ENCODE results near the gene UBXN7. TPM values are rescaled to one million over a fixed set of nuclear protein-coding genes. Genes with fewer than 3 reads are reported as not detected.

Gene UBXN7
- total and polyA plus RNA-seq, 2 donors (not counting 3 experiments of a cell fraction or from before 2014, with no cell fraction given) = 9.9 to 57.0 TPM

- peaks cover 74% of the 10 kb centered on the region for H3K79me2 ChIP-seq (ENCODE audit: control insufficient read depth, insufficient read depth, low read length)
- peaks cover 3% of the 10 kb centered on the region for H4K20me1 ChIP-seq (replicated peaks; ENCODE audit: control insufficient read depth, extremely low read depth, insufficient read depth, low read length)
- H3K9ac ChIP-seq (replicated peaks; ENCODE audit: extremely low read depth, insufficient read depth, low read length) = no peak overlapping the region
- H3K4me3 ChIP-seq (replicated peaks in 1 of 3; ENCODE audit: insufficient read depth in 1 of 3, low read depth in 1 of 3, low read length in 3 of 3) = no peak overlapping the region
- no peak for DNase-seq (ENCODE audit: low read depth, low spot score)
- POLR2A ChIA-PET = no interaction called here
- no peaks in the 10 kb centered on the region for H3K9me1 ChIP-seq (replicated peaks; ENCODE audit: control insufficient read depth, extremely low read depth, insufficient read depth, low read length)
- CTCF ChIA-PET = no interaction called here
- no peaks in the 10 kb centered on the region for H3K27me3 ChIP-seq (ENCODE audit: control insufficient read depth in 2 of 2, insufficient read depth in 2 of 2, low read length in 2 of 2)
- H3K4me1 ChIP-seq (ENCODE audit: control insufficient read depth, extremely low read depth, insufficient read depth, low read length) = no peaks in the 10 kb centered on the region
- no peak overlapping the region for H3K27ac ChIP-seq (ENCODE audit: insufficient read depth, low read depth, low read length)
- H3K9me3 ChIP-seq (replicated peaks; ENCODE audit: control insufficient read depth, insufficient read depth, low read length) = no peaks in the 10 kb centered on the region
- H3K4me2 ChIP-seq (ENCODE audit: insufficient read depth, low read length) = no peak overlapping the region
- TF ChIP-seq CTCF (IDR thresholded peaks at IDR 0.05; ENCODE audit: extremely low read depth in 1 of 2, insufficient read depth in 1 of 2, low read depth in 1 of 2, low read length in 2 of 2) = no peak
- no peaks in the 10 kb centered on the region for H3K36me3 ChIP-seq (ENCODE audit: control insufficient read depth in 2 of 2, extremely low read depth in 1 of 2, insufficient read depth in 2 of 2, low read length in 2 of 2)
- no TSS peak for BruUV-seq (replicated peaks)
- intact Hi-C loops (cut with micrococcal nuclease) = no loop called here
- FAIRE-seq = no peak
- no peak overlapping the region for H2AFZ ChIP-seq (ENCODE audit: low read depth, low read length)
- dilution Hi-C loops (cut with MboI; ENCODE audit: extremely low pct_ligation_motif_present, low sequenced_read_pairs) = no loop called here
Observed at GRCh38 chr3:196418601-196419000, 13.6 kb downstream of the UBXN7 start.

GRCh38 chr3:196414469-196414868, 17.8 kb downstream of the UBXN7 start:
- Histone ChIP-seq H3K4me3 (replicated peaks in 1 of 3; ENCODE audit: insufficient read depth in 1 of 3, low read depth in 1 of 3, low read length in 3 of 3) (no peak overlapping the region), H3K79me2 (ENCODE audit: control insufficient read depth, insufficient read depth, low read length) (peaks cover 65% of the 10 kb centered on the region), H4K20me1 (replicated peaks; ENCODE audit: control insufficient read depth, extremely low read depth, insufficient read depth, low read length) (peaks cover 6% of the 10 kb centered on the region), H3K4me1 (ENCODE audit: control insufficient read depth, extremely low read depth, insufficient read depth, low read length) (no peaks in the 10 kb centered on the region), H3K9me3 (replicated peaks; ENCODE audit: control insufficient read depth, insufficient read depth, low read length) (no peaks in the 10 kb centered on the region), H3K9me1 (replicated peaks; ENCODE audit: control insufficient read depth, extremely low read depth, insufficient read depth, low read length) (no peaks in the 10 kb centered on the region), H3K27ac (ENCODE audit: insufficient read depth, low read depth, low read length) (no peak overlapping the region), H3K36me3 (ENCODE audit: control insufficient read depth in 2 of 2, extremely low read depth in 1 of 2, insufficient read depth in 2 of 2, low read length in 2 of 2) (no peaks in the 10 kb centered on the region), H3K27me3 (ENCODE audit: control insufficient read depth in 2 of 2, insufficient read depth in 2 of 2, low read length in 2 of 2) (no peaks in the 10 kb centered on the region), H2AFZ (ENCODE audit: low read depth, low read length) (no peak overlapping the region), H3K9ac (replicated peaks; ENCODE audit: extremely low read depth, insufficient read depth, low read length) (no peak overlapping the region), H3K4me2 (ENCODE audit: insufficient read depth, low read length) (no peak overlapping the region)
- BruUV-seq (replicated peaks) = no TSS peak
- FAIRE-seq (no peak), DNase-seq (ENCODE audit: low read depth, low spot score) (no peak)
- dilution Hi-C loops (cut with MboI; ENCODE audit: extremely low pct_ligation_motif_present, low sequenced_read_pairs) (no loop called here), intact Hi-C loops (cut with micrococcal nuclease) (no loop called here)
- ChIA-PET CTCF (no interaction called here), POLR2A (no interaction called here)
- no peak for TF ChIP-seq GATA2 (IDR thresholded peaks at IDR 0.05; ENCODE audit: insufficient read depth, insufficient read length, low read depth, low read length)
- TF ChIP-seq MYC (IDR thresholded peaks at IDR 0.05; ENCODE audit: low read depth, low read length) = no peak
- no peak for TF ChIP-seq FOS (IDR thresholded peaks at IDR 0.05; ENCODE audit: borderline replicate concordance, insufficient read depth, low read length)
- no peak for TF ChIP-seq POLR2AphosphoS5 (IDR thresholded peaks at IDR 0.05; ENCODE audit: insufficient read depth, low read depth, low read length)
- no peak for TF ChIP-seq EZH2 (IDR thresholded peaks at IDR 0.05; ENCODE audit: borderline replicate concordance, low read depth, low read length, severe bottlenecking)
- TF ChIP-seq POLR2A (IDR thresholded peaks at IDR 0.05; ENCODE audit: low read depth, low read length) = no peak
- TF ChIP-seq MAX (IDR thresholded peaks at IDR 0.05; ENCODE audit: insufficient read depth, insufficient read length) = no peak
- TF ChIP-seq CTCF (IDR thresholded peaks at IDR 0.05; ENCODE audit: extremely low read depth in 1 of 2, insufficient read depth in 1 of 2, low read depth in 1 of 2, low read length in 2 of 2) = no peak
- no peak for TF ChIP-seq JUN (IDR thresholded peaks at IDR 0.05; ENCODE audit: borderline replicate concordance, insufficient read depth, insufficient read length, low read depth)

All from endothelial cell of umbilical vein (primary cell).